ENCODE measurements around the gene MTERF4.

Gene MTERF4

GRCh38 chr2:241061275-241061674, 40.8 kb downstream of the MTERF4 start:
- no peak for DNase-seq (ENCODE audit: low read depth)
- TF ChIP-seq CTCF (IDR thresholded peaks at IDR 0.05; ENCODE audit: insufficient read depth, low read depth, low read length, missing control alignments): no peak
- no peak overlapping the region for H3K4me3 ChIP-seq (ENCODE audit: low read depth, low read length)

GRCh38 chr2:241053576-241054251, 48.4 kb downstream of the MTERF4 start:
- DNase-seq (ENCODE audit: low read depth): no peak
- H3K4me3 ChIP-seq (ENCODE audit: low read depth, low read length): no peak overlapping the region
- no peak for TF ChIP-seq CTCF (IDR thresholded peaks at IDR 0.05; ENCODE audit: insufficient read depth, low read depth, low read length, missing control alignments)

GRCh38 chr2:241052677-241053360, 49.3 kb downstream of the MTERF4 start:
- no peak for TF ChIP-seq CTCF (IDR thresholded peaks at IDR 0.05; ENCODE audit: insufficient read depth, low read depth, low read length, missing control alignments)
- no peak for DNase-seq (ENCODE audit: low read depth)
- no peak overlapping the region for H3K4me3 ChIP-seq (ENCODE audit: low read depth, low read length)

GRCh38 chr2:241051578-241052487, 50.3 kb downstream of the MTERF4 start:
- TF ChIP-seq CTCF (IDR thresholded peaks at IDR 0.05; ENCODE audit: insufficient read depth, low read depth, low read length, missing control alignments): no peak
- no peak for DNase-seq (ENCODE audit: low read depth)

GRCh38 chr2:241050624-241051577, 51.2 kb downstream of the MTERF4 start:
- DNase-seq (ENCODE audit: low read depth): no peak
- no peak overlapping the region for H3K4me3 ChIP-seq (ENCODE audit: low read depth, low read length)
- no peak for TF ChIP-seq CTCF (IDR thresholded peaks at IDR 0.05; ENCODE audit: insufficient read depth, low read depth, low read length, missing control alignments)

More at GRCh38 chr2:241051578-241052487, 50.3 kb downstream of the MTERF4 start:
- H3K4me3 ChIP-seq (ENCODE audit: low read depth, low read length): no peak overlapping the region

Measured in GM12865 (cell line).